Right kidney (tissue), 1 donor: ENCODE measurements around the gene BTBD9.

ENCODE experiments used
- DNase-seq: peaks from one replicate; pipeline ENCODE4 v3.0.0-alpha.2; 2016

Gene BTBD9

DNA sequence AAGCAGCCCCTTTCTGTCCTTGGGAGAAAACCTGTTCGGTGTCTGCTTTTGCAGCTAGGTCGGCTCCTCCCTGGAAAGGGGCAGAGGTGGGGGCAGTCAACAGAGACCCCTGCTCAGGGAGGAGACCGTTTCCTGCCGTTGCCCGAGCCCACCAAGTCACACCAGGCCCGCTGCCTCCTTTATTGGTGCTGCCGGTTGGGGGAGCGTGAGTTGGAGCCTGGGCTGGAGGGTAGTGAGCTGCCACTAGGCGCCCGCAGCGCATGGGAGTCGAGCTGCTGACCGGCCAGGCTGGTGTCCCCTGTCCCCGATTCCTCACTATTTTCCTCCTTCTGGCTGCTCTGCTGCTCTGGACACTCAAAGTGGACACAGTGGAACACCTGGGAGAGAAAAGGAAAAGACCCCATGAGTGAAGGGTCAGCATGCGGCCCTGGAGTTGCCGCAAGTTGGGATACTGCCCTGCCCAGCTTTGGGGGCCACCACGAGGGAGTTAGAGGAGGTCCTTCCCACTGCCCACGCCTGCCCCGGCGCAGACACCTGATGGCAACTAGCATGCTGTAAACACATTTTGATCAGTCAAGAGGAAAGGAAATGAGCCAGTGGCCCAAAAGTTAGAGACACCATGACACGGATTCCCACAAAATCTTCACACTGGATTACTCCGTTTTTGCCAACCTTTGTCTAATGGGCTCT, 464.8 kb downstream of the BTBD9 start:
- no peak for DNase-seq

DNA sequence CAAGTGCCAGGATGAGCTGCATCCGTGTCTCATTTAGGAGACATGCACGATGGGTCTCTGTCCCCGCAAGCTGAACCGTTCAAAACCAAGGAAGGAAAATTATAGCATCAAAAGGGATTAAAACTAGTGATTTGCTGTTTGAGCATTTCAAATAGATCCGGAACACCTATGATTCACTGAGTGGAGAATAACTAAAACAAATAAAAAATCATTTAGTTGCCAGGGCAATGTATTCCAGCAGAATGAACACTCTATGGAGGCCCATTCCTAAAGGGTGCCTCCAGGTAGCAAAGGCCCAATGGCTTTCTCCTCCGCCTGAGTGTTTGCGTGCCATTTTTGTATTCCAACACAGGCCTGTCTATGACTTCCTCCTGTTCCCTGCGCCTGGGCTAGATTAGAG, 465.4 kb downstream of the BTBD9 start:
- DNase-seq = no peak

DNA sequence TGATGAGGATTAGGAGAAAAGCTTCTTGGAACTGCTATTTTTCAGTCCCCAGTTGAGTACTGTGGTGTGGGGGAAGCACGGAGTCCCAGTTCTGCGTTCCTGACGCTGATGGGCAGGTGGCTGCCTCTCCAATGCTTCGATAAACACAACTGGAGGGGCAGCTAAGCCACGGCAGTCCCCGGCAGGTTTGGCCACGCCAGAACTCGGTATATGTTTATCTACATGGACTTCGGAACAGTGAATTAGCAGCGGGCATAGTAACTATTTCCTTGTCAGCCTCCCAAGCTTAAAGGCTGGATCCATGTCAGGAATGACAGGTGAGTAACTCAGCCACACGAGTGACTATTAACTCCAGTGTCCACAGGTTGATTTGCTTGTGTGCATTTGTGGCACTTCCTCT, 465.8 kb downstream of the BTBD9 start:
- DNase-seq = no peak

DNA sequence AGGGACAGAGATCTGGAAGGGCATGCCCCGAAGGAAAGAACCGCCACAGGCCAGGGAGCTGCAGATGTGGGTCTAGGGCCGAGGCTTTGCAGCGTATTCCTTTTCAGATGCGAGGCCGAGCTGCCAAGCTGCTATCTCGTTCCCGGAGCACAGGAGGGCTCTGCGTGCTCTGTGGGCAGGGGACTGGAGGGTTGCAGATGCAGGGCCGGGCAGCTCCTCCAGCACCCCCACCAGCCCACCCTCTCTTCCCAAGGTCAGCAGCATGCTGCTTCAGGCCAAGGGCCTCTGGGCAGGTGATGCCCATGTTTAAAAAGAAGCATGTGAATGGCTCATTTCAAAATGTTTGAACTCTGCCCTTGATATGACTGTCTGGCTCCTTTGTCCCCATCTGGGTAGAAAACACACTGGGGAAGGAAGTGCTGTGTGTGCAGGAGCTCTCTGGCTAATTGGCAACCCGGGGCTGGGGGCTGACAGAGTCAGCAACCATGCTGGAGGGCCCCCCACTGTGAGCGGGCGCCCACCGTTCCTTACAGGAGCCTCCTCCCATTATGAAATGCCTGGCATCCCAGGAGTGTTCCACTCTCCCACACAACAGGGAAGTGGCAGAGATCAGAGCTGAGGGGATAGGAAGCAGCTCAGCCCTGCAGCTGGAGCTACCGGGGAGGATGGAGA, 466.9 kb downstream of the BTBD9 start:
- DNase-seq = no peak

DNA sequence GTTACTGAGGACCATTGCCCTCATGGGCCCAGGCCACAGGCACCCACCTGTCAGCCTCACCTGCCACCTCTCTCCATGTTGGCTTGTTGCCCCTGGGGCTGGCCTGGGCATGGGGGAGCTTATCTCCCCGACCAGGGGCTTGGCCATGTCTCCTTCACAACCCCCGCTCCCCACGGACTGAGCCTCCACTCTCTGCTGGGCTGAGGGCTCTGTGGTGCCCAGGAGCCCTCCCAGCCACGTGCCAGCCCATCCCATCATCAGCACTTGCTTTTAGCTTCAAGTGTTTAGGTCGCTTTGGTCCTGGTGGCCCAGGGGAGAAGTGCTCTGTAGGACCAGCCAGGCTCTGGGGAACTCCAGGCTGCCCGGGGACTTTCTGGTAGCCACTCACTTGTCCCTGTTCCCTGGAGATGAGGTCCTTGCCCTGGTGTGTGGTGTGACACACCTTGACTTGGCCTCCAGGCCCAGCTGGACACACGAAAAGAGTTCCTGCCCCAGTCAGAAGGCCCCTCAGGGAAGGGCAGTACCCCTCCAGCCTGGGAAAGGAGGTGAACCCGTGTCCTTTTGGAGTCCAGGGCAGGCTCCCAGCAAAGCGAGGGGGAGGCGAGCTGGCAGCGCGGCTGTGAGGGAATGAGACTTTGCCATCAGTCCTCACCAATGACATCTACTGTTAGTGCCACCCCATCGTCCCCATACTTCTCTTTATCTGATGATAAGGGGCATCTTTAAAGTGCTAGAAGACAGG, 467.6 kb downstream of the BTBD9 start:
- DNase-seq = no peak

DNA sequence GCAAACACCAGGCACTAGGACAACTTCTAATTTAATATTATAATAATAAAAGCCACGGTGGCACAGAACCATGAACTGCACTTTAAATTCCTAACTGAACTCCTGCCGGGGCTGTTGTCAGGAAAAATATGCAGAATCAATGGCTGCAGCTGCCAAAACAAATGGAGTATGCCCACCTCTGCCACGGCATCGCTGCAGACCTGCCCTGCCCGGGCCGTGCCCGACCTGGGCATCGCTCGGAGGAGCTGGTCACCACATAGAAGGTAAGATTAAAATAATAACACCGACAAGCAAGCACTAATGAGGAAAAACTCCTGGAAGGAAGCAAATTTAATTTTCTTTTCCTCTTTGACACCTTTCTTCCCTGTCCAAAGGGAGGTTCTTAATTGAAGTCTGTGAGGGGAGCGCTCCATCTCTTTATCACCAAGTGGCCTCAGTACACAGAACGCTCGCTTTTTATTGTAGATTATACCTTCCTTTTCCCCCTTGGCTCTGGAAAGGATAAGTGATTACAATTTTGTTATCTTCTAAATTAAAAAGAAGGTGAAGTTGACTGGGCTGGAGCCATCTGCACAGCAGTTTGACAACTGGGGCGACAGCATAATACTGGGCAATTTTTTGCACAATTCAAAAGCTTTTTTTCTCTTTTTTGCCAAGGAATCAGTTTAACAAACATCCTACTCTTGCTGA, 468.9 kb downstream of the BTBD9 start:
- DNase-seq = no peak

DNA sequence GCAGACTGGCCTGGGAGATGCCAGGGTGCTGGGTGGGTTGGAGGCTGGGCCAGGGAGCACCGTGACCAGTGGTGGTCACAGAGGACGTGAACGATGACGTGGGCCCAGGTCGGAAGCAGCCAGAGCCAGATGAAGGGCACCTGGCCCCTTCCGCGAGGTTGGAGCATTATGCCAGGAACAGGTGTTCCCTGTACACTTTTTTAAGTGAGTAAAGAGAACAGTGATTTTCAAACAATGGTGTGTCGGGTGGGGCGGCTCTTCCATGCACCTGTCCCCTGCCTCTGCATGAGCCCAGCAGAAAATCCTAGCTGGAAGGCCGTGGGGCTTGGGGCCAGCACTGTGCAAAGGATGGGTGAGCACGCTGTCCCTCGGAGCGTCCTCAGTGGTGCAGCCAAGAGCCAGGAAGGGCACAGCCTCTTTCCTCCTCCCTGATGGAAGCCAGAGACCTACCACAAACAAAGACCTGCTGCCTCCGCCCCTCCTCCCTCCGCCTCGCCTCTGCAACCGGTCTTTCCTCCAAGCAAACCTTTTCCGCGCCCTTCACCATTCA, 469.7 kb downstream of the BTBD9 start:
- peak; percentile 30 for DNase-seq

DNA sequence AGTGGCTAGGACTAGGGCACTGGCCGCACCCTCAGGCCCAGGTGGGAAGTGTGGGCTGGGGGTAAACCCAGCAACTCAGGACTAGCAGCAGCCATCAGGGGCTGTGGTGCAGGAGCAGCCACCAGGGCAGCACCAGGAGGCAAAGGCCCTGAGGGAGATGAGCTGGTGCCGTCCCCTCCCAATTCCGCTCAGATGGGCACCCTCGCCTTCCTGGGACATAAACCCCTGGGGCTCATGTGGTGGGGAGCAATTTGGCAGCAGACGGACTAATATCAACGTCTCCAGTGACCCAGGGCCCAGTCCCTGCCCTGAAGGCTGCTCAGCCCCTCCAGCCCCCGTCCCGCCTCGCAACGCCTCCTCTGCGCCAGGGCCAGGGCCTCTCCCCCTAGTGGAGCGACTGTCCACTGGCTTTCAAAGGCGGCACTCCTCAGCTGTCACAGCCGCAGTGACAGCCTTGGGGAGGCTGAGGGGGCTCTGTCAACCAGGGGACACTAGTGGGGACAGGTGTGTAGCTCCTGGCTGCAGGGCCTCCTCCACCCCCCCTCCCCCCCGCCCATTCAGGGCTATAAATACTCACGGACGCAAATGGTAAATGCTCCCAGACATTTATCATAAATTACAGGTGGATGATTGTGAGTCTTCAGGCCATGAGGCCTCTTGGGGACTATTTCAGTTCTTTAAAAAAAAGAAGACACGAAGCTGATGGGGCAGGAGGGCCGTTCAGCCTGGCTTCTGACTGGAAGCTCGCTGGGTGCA, 470.3 kb downstream of the BTBD9 start:
- no peak for DNase-seq

DNA sequence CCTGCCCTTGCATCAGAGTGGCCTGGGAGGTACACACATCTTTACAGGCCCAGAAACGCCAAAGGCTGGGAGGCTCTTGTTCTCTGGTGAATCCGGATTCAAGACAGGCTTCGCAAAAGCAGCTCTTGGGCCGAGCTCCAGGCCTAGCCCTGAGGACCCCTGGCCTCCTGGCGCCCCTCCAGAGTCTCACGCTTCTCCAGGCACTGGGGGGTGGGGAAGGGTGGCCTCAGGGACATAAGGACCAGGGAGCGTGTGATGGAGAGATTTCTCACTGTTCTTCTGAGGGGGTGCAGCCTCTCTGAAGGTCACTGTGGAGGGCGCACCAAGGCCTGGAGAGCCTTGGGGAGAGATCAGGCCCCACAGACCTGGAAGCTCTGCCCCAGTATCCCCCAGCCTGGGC, 471.0 kb downstream of the BTBD9 start:
- no peak for DNase-seq

DNA sequence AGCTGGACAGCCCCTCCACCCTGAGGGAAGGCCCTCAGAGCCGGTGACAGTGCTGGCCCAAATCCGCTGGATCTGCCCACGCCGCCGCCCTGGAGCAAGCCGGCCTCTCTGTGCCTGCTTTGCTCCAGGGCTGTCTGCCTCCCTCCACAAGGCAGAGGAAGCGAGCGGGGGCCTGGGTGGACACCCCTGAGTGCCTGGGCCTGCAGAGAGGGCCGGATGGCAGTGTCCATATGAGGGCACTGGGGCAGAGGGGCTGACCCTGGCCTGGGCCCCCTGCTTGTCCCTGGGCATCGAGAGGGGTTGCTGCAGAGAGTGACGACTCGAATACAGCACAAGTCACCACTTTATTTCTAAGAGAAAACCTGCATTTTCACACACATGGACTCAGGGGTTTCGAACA, 471.6 kb downstream of the BTBD9 start:
- DNase-seq = no peak

DNA sequence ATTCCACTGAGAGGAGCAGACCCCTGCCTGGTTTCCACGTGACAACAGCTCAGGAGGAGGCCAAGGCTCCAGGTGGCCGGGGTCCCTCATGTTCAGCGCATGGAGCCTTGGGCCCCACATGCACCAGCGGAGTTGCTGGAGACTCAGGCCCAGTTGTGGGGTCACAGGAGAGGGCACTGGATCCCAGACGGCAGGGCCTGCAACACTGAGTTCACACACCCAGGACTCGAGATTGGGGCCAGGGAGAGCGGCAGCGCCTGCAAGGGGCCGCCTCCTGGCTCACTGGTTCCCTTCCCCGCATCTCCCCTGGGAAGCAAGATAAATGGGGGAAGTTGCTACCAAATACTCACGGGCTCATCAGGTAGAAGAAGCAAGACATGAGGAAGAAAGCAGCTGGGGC, 472.1 kb downstream of the BTBD9 start:
- no peak for DNase-seq

DNA sequence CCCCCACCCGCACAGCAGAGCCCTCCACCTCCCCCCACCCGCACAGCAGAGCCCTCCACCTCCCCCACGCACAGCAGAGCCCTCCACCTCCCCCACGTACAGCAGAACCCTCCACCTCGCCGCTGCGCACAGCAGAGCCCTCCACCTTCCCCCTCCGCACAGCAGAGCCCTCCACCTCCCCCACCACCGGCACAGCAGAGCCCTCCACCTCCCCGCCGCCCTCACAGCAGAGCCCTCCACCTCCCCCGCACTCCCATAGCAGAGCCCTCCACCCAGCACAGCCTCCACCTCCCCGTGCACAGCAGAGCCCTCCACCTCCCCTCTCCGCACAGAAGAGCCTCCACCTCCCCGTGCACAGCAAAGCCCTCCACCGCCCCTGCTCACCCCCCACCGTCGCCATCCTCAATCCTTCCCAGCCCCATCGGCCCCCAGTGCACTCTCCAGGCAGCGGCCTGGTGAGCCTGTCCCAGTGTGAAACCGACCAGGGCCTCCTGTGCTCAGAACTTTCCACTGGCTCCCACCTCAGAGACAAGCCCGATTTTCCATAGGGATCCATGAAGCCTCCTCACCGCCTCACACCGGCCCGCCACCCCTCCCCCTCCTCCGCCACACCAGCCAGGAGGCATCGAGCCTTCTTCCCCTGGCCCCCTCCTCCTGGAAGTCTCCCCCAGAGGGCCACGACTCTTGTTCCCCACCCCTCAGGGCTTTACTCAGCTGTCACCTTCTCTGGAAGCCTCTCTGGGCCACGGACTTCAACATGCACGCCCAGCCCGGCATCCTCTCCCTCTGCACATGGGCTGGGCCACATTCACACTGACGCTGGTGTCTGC, 473.1 kb downstream of the BTBD9 start:
- DNase-seq = no peak

DNA sequence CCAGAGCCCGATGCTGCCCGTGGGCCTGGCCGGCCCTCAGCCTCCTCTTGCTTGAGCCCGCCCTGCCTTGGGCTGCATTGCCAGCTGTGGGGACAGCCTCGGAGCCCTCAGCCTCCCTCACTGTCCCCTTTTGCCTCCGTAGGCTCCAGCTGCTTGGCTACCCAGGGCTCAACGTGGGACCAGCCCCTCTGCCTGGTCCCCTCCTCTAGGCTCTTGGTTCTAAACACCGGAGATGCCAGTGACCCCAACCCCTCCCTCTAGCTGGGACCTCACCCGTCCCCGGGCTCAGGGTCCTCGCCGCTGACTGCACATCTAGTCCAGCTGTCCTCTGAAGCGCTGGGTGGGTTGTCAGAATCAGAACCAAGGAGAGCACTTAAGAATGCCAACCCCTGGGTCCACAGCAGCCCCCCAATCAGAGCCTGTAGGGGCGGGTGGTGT, 475.0 kb downstream of the BTBD9 start:
- no peak for DNase-seq

DNA sequence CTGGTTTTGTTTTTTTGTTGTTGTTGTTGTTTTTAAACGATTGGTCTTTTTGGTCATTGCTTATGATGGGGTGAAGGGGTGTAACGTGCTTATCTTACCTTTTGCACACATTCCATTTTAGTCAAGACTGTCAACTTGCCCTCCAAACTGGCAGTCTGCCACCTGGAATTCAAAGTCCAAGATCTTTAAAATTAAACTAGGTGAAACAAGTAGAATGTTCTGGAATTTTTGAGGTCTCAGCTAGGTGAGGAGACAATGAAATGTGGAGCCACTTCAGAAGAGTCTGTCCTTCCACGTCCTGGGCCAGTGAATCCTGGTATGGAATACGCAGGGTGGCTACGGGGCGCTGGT, 475.6 kb downstream of the BTBD9 start:
- no peak for DNase-seq

DNA sequence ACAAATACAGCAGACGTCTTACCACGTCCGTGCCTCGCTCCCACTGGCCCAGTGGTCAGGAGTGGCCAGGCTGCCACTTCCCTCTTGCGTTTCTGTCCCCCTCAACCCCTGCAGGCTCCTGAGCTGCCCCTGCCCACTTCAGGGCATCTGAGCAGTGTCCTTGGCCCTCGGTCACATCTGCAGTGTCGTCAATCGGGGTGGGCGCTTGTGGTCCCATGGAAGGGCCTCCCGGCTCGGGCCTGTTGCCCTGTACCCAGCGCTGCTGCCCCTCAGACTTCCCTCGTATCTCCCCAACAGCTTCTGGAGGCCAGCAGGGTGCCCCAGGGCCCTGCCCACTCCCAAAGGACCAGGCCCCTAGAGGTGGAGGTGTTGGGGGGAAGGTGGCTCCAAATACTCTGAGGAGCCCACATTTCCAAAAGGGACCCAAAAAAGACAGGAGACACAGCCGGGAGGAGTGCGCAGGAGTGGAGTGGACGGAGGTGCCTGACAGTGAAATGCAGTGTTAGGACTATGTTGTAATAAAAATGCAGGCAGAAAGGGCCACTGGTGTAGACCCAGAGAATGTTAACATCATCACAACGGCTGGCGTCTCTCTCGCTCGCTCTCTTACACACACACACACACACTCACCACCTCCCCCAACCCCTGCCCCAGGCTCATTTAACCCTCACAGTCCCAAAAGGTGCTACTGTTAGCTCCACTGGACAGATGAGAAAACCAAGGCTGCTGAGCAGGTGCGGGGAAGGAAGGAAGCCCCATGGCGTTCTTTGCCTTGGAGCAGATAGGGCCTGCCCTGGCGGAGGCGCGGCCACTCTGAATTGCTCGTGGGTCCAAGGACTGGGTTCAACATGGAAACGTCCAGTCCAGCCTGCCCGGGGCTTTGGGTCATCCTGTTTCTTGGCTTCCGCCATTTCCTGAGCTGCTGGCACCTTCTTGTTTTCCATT, 476.3 kb downstream of the BTBD9 start:
- DNase-seq = no peak

DNA sequence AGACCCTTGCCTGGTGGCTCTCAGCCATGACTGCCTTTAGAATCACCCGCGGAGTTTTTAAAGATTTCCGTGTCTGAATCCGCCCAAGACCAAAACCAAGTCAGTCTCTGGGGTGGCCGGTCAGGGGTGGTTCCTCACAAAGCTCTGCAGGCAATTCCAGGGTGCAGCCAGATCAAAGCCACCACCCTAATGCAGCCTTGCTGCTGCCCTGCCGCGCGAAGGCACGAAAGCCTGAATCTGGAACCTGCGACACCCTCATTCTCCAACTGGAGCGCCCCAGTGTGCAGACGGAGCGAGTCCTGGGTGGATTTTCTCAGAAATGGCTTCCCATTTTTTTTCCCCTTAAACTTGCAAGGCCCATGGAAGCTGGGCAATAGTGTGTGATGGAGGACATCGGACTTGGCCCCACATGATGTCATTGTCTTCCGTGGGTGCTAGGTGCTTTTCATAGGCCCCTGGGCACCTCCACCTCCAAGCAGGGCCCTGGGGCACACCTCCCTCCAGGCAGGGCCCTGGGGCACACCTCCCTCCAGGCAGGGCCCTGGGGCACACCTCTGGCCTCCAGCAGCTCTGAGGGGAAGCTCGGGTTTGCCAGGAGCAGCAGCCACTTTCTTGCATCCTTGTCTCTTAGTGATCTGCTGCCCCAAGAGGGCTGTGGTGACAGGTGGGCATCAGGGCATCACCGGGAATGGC, 477.1 kb downstream of the BTBD9 start:
- no peak for DNase-seq

DNA sequence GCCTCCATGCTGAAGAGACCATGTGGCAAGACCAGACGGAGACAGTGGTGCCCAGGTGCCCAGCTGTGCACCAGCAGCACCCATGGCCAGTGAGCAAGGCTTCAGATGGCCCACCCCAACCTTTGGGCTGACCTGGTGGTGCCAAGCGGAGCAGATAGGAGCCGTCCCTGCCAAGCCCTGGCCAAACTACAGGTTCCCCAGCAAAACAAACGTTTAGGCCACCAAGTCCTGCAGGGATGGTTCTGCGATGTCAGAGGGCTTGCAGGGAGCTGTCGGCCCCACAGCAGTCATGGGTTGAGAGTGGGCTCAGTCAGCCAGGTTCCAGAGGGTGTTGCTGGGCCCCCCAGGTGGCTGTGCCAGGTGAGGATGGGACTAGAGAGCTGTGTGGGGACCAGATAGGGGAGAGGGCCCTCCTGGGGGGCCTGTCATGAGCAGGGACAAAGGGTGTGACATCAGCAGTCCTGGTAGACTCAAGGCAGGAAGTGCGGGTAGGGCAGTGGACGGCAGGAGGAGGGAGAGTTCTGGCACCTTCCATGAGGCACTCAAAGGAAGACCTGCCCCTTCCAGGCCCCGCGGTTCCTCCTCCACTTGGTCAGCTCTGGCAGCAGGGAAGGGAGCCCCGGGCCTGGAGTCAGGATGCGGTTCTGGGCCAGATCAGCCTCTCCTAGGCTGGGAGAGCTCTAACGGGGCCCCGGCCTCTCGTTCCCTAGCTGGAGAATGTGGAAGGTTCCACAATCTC, 477.8 kb downstream of the BTBD9 start:
- no peak for DNase-seq

DNA sequence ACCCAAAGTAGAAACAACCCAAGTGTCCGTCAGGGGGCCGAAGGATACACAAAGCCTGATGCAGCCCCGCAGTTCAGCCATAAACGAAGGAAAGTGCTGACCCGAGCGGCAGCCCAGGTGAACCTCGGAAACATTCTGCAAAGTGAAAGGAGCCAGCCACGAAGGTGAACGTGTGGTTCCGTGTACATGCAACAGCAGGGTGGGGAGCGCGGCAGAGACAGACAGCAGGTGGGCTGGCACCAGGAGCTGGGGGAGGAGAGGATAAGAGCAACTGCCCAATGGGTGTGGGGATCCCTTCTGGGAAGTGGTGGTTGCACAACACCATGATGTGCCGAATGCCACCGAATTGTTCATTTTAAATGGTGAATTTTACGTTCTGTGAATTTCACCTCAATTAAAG, 478.4 kb downstream of the BTBD9 start:
- DNase-seq = no peak

DNA sequence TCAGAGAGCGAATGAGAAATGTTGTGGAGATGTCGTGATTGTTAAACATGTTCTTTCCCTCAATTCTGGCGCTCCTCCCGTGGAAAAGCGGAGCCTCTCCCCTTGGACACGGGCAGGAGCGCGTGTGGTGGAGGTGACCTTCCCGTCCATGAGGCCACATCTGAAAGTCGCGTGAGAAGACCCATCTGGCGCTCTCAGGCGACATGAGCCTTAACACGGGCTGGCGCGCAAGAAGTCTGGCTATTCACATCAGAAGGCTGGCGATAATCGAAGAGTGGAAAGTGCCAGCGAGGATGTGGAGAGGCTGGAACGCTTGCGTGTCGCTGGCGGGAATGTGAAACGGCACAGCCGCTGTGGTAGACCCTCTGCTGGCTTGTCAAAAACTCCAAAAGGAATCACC, 478.9 kb downstream of the BTBD9 start:
- no peak for DNase-seq
